GM20000 (cell line): ENCODE results near the gene BICC1.

Source experiments
- DNase-seq: peaks from one replicate; pipeline ENCODE4 v3.0.0; 2012; ENCODE audit warnings: low spot score
- CTCF ChIP-seq: IDR thresholded peaks from 2 replicates; pipeline ENCODE4 v1.5.1; 2012; ENCODE audit warnings: mild to moderate bottlenecking, control low read depth; ENCODE audit errors: extremely low read depth, missing control alignments

BICC1 gene

GRCh38 chr10:58627392-58627791, 114.7 kb downstream of the BICC1 start:
- TF ChIP-seq CTCF = no peak

GRCh38 chr10:58631715-58632114, 119.0 kb downstream of the BICC1 start:
- DNase-seq = no peak
- no peak for TF ChIP-seq CTCF

More at GRCh38 chr10:58627392-58627791, 114.7 kb downstream of the BICC1 start:
- DNase-seq = no peak

- DNase-seq = no peak
- no peak for TF ChIP-seq CTCF
Measured at GRCh38 chr10:58632216-58632615, 119.5 kb downstream of the BICC1 start.

GRCh38 chr10:58637352-58637751, 124.7 kb downstream of the BICC1 start:
- TF ChIP-seq CTCF = no peak

GRCh38 chr10:58638388-58638787, 125.7 kb downstream of the BICC1 start:
- no peak for DNase-seq

More at GRCh38 chr10:58637352-58637751, 124.7 kb downstream of the BICC1 start:
- DNase-seq = no peak

GRCh38 chr10:58641095-58641531, 128.4 kb downstream of the BICC1 start:
- TF ChIP-seq CTCF = no peak
- DNase-seq = no peak

More at GRCh38 chr10:58638388-58638787, 125.7 kb downstream of the BICC1 start:
- TF ChIP-seq CTCF = no peak

- no peak for TF ChIP-seq CTCF
- no peak for DNase-seq
Measured at GRCh38 chr10:58641708-58642107, 129.0 kb downstream of the BICC1 start.
